Stimulated activated CD4-positive, alpha-beta T cell treated with anti-CD3 and anti-CD28 coated beads, Interleukin-2, amount 100 ng/mL, for 48 hours (primary cell): ENCODE measurements around the gene LRRC51.

ENCODE experiments used
- DNase-seq, 2 donors: peaks; one replicate each; pipeline ENCODE4 v3.0.0-alpha.2; 2020

Gene LRRC51

DNA sequence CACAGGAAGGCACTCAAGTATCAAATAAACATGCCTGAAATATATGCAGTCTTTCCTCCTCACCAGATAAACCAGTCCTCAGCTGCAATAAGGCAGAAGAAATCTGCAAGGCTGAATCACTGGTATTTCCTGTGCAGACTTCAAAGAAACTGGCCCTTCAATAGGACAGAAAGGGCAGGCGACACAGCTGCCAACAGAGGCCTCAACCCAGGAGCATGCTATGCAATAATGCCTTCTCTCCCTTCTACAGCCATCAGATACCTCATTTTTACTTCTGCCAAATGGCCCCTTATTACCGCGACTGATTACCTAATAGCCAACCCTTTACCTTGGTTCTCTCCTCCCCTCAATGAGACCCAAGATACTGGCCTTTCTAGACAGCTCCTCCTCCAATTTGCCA is 8.3 kb upstream of the LRRC51 start:
- no peak for DNase-seq

- DNase-seq = no peak
Measured at GRCh38 chr11:72075109-72075508, 5.5 kb upstream of the LRRC51 start.

GRCh38 chr11:72075756-72076155 is 4.9 kb upstream of the LRRC51 start:
- no peak for DNase-seq

GRCh38 chr11:72078477-72078876 is 2.2 kb upstream of the LRRC51 start:
- no peak for DNase-seq

- no peak for DNase-seq
Measured at GRCh38 chr11:72079819-72080325, 778 bp upstream of the LRRC51 start.

DNA sequence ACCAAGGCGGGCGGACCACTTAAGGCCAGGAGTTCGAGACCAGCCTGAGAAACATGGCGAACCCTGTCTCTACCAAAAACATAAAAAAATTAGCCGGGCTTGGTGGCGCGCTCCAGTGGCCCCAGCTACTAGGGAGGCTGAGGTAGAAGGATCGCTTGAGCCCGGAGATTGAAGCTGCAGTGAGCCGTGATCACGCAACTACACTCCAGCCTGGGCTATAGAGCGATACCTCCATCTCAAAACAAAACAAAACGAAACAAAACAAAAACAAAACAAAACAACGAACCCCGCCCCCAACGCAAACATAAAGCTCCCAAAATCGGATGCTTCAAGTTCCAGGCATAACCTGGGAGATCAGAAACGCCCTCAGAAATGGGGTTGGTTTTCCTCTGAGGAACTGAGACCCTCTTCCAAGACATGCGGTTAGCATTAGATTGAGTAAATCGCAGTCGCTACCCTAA is 564 bp downstream of the LRRC51 start:
- DNase-seq = no peak

- DNase-seq = no peak
Measured at GRCh38 chr11:72081821-72082453, 1.3 kb downstream of the LRRC51 start.

- no peak for DNase-seq
Measured at GRCh38 chr11:72083414-72083813, 2.8 kb downstream of the LRRC51 start.

DNA sequence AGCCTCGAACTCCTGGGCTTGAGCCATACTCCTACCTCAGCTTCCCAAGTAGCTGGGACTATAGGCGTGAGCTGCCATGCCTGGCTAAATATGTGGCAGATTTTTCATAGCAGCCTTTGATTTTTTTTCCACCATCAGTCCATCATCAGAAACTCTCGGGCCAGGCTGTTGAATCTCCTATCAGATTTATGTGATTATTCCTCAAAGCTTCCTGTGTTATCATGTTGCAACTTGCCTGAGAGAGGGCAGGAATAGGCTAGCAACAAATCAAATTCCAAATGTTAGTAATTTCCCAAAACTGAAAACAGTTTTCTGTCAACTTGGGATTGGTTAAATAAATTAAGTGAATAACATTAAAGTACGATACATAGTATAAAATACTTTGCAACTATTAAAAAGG is 3.4 kb downstream of the LRRC51 start:
- DNase-seq = no peak

- DNase-seq = no peak
Measured at GRCh38 chr11:72084965-72085364, 4.3 kb downstream of the LRRC51 start.

GRCh38 chr11:72085621-72086351 is 5.1 kb downstream of the LRRC51 start:
- no peak for DNase-seq

DNA sequence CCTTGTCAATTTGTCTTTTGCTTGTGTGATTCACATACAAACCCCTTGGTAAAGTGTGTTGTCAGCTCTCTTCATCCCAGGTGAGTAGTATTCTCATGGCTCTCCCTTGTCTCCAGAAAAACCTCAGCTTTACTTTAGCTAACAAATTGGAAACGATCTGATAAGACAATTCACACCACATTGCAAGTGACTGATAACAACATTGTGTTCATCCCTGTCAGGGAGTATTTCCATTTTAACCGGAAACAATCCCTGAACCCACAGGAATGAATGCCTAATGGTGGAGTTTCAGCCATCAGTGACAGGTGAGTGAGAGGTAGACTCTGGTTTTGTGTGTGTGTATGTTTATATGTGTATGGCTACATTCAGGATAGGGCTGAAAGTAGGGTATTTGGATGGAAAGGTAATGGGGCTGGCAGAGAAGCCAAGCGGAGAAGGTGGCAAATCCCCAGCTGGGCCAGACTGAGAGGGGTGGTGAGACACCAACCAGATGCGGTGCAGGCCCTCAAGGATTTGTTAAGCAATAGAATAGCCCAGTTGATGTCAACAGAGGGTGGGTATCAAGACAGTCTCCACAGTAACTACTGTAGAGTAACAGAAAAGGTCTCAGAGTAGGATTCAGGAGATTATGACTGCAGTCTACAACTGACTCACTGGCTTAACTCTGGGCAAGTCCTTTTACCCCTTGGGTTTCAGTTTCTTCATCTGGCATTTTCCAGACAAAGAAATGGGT is 7.6 kb downstream of the LRRC51 start:
- no peak for DNase-seq

- peak; percentile 54 to 55 for DNase-seq
Measured at GRCh38 chr11:72091292-72091691, 10.6 kb downstream of the LRRC51 start.

GRCh38 chr11:72098741-72099140 is 18.1 kb downstream of the LRRC51 start:
- DNase-seq = no peak

- DNase-seq = no peak
Measured at GRCh38 chr11:72100009-72100408, 19.4 kb downstream of the LRRC51 start.

GRCh38 chr11:72100462-72100861 is 19.8 kb downstream of the LRRC51 start:
- no peak for DNase-seq

DNA sequence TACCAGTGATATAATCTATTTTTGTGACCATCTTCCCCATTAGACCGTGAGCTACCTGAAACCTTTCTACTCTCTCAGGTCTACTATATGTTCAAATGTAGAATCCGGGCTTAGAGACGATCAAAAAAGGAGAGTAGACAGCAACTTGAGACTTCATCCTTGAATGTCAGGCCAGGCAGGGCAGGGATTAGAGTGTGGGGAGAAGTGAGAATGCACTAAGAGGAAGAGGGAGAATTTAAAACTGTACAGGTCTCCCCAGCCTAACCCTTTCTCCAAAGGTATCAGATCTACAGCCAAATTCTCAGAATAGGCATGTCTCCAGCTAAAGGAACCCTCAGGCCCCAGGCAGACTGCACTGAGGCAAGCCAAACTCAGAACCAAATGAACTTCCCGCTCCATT is 21.5 kb downstream of the LRRC51 start:
- no peak for DNase-seq

DNA sequence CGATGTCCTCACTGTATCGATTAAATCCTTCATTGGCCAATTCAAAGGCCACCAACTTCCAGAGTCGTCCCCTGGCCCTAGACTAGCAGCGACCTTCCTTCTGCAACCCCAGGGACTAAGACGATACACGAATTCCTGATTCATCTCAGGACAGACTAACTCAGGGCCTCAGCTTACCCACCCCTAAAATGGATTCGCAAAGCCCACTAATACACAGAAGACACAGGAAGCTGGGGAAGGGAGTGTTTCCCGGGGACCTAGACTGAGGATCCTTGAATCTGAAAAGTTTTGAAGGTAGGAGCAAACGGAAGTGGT is 21.9 kb downstream of the LRRC51 start:
- no peak for DNase-seq

GRCh38 chr11:72102946-72103753 is 22.5 kb downstream of the LRRC51 start, which contains the start of gene LAMTOR1:
Gene LAMTOR1, minus strand, starts transcription at chr11:72103297. Its CDS starts 73 bp downstream, at chr11:72103224.
- peak; percentile 95 to 97 for DNase-seq

- no peak for DNase-seq
Measured at GRCh38 chr11:72103754-72104167, 23.1 kb downstream of the LRRC51 start.

- DNase-seq = no peak
Measured at GRCh38 chr11:72105888-72106287, 25.2 kb downstream of the LRRC51 start, which contains the start of gene TOMT. Gene TOMT, plus strand, starts transcription at chr11:72105924. Its CDS starts 28 bp downstream, at chr11:72105952.

- no peak for DNase-seq
Measured at GRCh38 chr11:72111300-72112142, 30.9 kb downstream of the LRRC51 start.
